NCI-H1436 treated with DMSO at 0.1 percent for 48 hours (cell line): Measurements from ENCODE around the gene MTG2.

Source experiments
- DNase-seq: peaks from one replicate; lab custom pipeline; 2025; lab: John Stamatoyannopoulos, UW

MTG2 gene, protein sequence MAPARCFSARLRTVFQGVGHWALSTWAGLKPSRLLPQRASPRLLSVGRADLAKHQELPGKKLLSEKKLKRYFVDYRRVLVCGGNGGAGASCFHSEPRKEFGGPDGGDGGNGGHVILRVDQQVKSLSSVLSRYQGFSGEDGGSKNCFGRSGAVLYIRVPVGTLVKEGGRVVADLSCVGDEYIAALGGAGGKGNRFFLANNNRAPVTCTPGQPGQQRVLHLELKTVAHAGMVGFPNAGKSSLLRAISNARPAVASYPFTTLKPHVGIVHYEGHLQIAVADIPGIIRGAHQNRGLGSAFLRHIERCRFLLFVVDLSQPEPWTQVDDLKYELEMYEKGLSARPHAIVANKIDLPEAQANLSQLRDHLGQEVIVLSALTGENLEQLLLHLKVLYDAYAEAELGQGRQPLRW

DNA sequence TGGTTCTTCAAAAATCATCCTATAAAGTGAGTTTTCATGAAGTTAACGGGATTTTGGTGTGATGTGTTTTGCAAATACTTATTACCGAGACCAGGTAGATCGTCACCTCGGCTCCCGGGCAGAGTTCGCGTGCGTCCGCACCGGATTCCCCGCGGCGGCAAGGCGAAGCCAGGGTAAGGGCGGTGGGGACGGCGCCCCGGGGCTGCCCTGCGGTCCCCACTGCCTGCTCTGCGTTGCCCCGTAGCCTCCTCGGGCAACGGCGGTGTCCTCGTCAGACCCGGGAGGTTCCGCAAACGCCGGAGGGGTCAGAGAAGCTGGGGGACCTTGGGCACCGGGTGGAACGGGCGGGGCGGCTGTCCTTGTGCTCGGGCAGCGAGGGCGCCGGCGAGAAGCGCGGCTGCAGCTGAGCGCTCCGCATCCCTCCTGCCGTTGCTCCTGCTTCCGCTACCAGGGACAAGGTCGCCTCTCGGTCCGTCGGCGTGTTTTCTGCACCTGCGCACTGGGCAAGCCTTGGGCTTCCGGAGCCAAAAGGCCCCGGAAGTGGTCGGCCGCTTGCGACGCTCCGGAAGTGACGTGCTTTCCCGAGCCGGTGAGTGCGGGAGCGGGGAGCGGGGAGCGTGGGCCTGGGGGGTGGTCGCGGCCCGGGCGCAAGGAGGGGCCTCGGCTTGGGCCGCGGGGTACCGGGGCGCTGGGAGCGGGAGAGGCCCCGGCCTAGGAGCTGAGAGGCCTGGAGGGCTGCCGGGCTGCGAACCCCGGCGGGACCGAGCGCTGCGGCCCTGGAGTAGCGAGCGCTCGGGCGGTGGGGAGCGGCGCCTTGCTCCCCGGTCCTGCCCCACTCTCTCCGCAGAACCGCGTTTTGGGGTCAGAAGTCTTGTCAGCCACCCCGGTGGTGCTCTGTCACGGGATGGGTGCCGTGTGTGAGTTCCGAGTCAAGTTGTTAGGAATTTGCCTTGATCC, at the start of gene MTG2:
Gene MTG2, plus strand, starts transcription at position 560 of the 957 bp plus-strand sequence. CDS start 10,393 bp downstream, outside the sequence.
- peak; percentile 44 for DNase-seq

DNA sequence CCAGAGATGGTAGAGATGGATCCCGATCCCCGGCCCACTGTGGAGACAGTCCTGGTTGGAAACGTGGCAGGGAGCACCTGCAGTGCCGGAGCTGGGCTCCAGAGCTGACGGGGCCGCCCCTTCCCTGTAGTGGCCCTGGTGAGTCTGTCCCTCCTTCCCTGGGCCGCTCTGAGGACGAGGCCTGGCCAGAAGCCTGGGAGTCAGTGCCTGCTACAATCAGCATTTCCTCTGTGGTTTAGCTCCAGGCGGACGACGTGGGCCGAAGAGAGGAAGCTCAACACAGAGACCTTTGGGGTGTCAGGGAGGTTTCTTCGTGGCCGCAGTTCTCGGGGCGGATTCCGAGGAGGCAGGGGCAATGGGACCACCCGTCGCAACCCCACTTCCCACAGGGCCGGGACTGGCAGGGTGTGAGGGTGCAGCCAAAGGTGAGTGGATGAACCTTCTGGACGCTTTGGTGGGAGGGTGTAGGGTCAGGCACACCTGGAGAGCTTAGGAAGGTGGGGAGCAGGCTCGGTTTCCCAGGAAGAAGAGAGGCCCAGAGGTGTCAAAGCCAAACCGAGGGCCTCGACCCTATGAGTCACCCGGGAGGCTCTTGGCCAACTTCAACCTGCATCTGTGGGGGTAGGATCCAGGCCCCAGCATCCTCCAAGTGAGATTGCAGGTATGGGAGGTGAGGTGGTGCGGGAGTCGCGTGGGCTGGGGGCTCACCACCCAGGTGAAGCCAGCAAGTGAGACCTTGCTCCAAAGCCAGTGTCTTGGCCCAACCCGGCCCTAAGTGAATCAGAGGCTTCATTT, 49.6 kb upstream of the MTG2 start:
- no peak for DNase-seq

DNA sequence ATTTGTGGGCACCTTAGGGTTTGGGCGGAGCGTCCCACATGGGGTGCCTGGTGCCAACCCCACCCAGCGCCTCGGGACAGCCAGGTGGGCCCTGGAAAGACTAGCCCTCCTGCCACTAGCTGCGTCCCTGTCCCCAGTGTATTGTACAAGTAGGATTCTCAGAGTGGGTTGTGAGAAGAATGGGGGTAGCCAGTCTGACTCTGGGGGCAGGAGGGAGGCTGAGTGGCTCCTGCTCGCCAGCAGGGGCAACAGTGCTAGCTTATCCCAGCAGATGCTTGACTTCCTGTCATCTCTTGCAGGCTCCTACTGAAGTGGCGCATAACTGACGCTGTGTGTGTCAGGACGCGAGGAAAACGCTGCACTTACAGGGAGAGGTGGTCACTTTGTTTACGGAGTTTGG, 49.0 kb upstream of the MTG2 start:
- no peak for DNase-seq

DNA sequence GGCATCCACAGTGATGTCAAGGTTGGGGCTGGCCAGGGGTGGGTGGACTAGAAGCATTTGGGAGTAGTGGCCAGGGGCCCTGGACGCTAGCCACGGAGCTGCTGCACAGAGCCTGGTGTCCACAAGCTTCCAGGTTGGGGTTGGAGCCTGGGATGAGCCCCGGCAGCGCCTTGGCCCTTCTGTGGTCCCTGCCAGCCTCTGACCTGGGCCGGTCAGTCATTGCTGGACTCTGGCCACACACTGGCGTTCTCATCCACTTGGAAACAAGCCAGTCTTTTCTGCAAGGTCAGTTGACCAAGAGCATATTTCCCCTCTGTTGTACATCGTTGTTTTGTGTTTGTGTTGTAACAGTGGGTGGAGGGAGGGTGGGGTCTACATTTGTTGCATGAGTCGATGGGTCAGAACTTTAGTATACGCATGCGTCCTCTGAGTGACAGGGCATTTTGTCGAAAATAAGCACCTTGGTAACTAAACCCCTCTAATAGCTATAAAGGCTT, 48.0 kb upstream of the MTG2 start:
- DNase-seq: no peak

DNA sequence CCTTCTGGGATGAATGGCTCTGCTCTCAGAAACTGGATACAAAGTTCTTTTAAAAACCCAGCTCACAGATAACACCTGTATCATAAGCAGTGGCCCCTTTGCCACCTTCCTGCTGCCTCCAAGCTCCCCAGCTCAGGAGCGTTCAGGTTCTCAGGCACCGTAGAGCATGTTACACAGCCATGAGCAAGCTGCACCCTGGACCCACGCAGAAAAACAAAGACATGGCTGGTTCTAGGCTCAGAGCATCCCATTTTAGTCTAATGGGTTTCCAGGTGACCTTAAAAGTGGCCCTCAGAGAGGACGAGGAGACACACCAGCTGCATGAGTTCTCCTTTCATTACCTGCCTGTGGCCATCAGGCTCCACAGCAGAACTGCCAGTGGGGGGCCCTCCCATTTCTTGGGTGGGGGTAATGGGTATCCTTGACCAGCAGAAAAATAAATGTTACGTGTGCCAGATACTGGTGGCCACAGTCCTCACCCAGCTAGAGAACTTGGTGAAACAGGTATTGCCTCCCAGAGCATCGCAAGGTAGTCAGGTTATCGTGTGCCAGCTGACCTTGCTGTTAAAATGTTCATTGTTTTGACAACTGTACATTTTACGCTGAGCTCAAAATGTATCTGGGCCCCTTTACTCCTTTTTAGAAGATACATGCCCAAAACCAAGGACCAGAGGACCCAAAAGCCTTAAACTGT, 47.1 kb upstream of the MTG2 start:
- DNase-seq: no peak

DNA sequence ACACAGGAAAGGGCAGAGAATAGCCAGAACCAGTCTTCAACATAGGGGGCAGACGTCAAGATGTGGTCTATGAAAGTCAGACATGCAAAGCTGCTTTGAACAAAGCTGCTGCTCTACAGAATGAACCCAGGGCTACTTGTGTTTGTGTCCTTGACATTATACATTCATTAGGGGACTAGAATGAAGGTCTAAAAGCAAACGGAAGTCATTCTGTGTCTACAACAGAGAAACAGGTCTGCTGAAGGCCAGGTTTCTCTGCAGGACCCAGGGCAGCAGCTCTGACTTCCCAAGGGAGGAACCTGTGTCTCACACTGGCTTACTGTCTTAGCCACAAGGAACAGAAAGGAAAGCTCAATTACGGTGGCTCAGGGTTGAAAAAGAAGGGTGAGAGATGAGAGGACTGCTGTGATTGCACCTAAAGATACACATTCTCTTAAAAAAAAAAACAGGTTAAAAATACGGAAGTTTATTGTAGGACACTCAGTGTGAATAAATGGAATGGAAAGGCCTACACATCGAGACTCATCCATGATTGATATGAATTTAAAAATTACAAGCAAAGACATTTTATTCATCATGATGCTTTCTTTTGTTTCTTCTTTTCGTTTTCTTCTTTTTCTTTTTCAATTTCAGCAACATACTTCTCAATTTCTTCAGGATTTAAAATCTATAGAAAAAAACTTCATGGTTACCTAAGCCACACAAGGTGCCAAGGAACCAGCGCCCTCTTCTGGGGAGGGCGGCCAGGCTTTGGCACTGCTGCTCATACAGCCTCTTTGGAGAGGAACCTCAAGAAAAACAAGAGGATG, 46.3 kb upstream of the MTG2 start:
- DNase-seq: no peak

DNA sequence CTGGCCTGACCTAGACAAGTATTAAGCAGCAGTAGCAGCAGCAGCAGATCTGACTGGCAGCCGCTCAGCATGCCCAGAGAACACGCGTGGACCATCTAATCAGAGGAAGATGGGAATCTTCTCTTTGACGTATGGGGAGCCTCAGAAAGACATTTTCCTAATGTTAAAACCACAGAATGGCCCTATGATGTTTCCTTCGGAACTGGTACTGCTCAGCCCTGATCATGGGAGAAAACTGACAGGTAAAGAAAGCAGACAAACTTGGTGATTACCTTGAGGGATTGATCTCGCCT, 45.8 kb upstream of the MTG2 start:
- DNase-seq: no peak

DNA sequence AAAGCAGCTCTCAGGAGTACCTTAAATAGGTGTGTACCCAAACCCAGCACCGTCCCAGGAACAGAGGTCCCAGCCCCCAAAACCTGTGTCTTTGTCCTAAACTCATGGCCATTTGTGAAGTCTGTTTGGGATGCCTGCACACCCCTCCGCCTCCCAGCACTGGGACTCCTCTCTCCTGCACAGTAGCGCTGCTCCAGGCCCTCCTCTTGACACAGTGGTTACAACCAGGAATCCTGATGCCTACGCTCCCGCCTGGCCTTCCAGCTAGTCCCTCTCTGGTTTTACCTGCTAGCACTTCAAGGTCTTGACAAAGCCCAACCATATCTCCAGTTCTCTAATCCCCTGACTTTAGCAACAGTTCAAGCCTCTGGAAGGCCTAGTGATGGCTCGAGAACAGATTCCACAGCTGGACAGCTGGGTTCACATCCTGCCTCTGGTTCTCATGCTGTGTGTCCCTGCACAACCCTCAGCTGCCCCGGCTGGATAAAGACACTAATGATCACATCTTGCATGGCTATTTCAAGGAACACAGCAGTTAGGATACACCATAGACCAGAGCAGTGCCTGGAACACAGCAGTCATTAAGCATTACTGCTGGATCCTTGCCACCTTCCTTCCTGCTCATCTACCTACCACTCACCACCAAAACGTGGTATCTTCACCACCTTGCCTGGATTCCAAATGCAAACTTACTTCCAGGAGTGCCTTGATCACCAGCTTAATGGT, 45.2 kb upstream of the MTG2 start:
- no peak for DNase-seq

DNA sequence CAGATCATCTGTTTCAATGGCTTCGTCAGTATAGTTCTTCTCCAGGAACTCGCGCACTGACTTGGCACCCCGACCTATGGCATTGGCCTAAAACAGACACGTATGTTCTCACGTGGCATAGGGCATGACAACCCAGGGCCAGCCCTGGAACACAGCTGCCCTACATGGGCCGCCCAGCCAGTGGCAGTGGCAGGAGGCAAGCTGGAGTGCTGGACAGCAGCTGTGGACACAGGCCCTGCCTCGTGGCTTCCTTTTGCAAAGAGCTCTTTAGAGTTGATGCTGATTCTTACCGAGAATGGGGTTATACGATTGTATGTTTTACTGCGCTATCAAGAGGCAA, 44.7 kb upstream of the MTG2 start:
- DNase-seq: no peak

DNA sequence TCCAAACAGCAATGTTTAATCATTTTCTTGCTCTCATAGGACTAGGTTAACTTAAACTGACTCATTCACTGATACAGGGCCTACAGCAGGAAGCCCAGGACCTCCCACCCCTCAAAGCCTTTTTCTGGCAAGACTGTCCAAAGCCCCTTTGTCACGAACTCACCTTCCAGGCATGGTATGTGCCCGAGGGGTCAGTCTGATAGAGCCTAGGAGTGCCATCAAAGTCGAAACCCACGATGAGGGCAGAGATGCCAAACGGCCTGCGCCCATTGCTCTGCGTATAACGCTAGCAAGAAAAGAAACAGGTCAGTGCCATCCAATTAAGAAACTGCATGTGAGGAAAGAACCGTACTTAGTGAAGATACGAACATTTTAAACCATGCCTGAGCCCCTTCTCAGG, 43.9 kb upstream of the MTG2 start:
- no peak for DNase-seq

DNA sequence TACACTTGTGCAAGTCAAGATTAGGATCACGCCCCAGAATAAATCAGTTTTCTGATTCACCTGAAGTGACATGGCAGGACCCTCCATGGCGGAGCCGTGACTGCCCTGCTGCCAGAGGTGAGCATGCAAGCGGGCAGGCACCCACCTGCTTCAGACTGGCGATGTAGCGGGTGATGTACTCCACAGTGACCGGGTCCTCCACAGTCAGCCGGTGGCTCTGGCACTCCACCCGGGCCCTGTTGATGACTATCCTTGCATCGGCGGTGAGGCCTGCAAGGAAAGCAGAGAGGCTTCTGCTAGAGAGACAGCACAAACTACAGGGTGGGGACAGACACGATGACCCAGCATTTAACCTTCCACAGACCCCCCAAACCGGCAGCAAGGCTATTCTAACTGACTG, 43.2 kb upstream of the MTG2 start:
- DNase-seq: no peak

DNA sequence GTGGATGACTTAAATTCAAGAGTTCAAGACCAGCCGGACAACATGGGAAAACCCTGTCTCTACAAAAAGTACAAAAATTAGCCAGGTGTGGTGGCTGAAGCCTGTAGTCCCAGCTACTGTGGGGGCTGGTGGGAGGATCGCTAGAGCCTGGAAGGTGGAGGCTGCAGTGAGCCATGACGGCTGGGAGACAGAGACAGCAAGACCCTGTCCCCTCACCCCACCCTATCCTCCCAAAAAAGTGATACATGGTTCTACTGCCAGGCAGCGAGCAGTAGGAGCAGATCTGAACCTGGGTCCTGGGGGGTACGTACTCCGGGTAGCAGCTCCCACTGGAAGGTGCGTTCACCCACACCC, 41.8 kb upstream of the MTG2 start:
- no peak for DNase-seq

DNA sequence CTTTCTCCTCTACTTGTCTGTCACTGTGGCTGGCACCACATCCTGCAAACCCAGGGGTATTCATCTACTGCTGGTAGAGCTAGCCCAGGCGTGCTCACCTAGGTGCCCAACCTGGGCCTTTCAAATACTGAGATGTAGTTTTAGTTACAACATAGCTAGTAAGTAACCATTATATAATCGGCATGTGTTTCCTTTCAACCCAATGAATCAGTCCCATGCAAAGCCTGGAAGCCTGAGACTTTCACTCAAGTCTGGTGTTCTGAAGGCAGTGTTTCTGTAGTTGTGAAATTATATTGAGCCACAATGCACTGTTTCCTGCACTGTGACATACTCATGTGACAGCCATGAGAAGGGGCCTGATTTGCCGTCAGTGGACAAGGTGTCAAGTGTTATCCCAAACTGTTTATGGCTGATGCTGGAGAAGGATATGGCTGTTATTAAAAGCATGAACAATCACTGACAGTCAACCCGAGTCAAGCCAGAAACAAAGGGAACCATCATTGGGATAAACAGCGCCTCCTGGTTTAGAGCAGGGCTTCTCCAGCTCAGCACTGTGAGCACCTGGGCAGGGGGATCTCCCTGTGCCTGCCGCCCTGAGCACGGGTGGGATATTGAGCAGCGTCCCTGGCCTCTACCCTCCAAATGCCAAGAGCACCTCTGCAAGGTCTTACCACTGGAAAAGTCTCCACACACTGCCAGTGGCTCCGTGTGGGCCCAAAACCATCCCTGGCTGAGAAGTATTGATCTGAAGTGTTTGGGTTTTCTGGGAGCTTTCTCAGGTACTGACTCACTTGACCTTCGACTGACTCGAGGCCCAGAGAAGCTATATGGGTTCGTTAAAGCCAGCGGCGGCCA, 41.2 kb upstream of the MTG2 start:
- DNase-seq: no peak

DNA sequence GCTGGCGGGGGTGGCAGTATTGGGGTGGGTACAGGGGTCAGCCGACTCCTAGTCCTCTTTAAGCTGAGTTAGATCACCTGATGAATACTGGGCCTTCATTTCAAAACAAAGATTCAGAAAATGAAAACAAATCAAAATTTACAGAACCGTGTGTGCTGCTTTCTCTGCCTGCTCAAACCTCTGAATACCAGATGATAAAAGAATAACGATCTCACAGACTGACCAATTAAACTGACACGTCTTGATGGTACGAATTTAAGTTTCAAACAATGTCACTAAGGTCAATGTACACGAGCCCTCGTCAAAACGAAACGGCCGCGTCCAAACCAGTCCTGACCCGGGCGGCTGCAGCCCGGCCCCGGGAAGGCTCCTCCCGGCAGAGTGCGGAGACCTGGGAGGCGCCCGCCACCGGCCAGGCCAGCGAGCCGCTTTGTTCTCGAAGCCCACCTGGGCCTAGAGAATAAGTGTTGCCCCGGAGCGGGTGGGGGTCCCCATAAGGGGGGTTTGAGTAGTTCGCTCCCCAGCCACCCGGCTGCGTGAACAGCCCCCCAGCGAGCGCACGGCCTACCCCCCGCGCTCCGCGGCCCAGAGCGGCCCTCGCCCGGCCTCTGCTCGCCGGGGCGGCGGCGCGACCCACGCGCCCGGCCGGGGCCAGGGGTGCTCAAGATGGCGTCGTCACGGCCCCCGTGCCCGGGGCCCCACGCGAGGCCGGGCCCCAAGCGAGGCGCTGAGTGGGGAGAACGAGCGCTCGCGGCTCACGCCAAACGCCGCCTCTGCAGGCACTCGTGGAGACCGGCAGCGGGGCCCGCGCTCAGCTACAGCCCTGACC, 40.4 kb upstream of the MTG2 start:
- no peak for DNase-seq

DNA sequence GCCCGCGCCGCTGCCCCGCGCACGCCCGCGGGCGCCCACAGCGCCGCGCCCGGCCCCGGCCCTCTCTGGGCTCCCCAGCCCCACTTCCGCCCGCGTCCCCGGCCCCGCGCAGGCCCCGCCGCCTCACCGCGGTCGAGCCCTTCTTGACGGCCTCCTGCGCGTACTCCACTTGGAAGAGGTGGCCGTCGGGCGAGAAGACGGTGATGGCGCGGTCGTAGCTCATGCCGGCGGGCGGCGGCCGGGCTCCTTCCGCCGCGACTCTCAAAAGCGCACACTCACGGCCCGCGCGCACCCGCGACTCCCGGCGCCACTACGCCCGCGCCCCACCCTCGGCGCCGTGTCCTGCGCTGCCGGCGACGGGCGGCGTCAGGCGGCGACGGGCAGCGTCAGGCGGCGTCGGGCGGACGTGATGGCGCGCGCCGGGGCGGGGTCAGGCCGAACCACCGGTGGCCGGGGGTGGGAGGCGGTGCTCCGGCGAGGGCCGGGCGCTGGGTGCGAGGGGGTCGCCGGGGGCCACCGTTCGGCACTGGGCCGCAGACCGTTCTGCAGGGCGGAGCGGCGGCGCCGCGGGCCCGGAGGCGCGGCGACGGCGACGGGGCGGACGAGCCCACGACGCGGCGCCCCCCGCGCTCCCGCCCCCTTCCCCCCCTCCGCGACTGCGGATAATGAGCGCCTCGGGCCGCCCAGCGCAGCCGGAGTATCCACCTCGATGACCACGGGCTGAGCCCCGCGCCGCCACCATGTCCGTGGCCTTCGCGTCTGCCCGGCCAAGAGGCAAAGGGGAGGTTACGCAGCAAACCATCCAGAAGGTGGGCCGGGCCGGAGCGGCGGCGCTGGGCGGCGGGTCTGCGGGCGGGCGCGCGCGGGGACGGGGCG, 39.5 kb upstream of the MTG2 start, which contains the start of the genes PSMA7 and SS18L1:
Gene PSMA7, minus strand, starts transcription at position 314 of the 876 bp plus-strand sequence. Its CDS starts 91 bp downstream, at position 223.
Gene SS18L1, plus strand, starts transcription at position 689 of the 876 bp plus-strand sequence. Its CDS starts 52 bp downstream, at position 741.
- DNase-seq: no peak

DNA sequence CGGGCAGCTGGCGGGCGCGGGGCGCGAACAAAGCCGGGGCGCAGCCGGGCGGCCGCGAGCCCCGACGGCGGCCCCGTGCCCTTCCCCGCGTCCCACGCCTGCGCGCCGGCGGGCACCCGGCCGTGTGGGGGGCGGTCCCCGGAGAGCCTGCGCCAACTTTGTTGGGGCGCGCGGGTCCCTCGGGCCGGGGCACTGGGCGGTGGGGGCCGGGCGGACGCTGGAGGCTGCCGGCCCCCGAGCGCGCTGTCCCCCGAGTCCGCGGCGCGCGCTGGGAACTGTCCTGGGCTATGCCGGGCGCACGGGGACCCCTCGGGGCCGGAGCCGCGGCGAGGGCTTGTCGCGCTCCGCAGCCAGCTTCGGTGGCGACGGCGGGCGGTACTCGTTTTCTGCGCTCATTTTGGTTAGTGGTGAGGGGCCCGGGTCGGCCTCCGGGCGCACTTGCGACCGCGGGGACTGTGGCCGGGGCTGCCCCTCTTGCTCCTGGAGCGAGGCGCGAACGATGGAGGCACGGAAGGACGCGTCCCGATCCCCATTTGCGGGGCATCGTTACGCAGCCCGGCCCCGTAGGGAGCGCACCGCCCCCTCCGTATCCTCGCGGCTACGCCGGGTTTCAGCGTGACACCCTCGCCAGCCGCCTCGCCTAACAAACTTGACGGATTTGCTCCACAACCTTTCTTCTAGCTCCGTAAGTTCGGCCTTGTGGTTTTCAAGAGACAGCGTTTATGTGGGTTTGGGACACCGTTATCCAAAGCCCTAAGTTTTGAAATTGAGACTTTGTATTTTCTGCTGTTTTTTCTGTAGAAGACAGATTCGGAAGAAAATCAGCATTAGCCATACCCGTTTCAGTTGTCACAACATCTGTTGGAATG, 38.6 kb upstream of the MTG2 start:
- no peak for DNase-seq
